AG09309 (cell line): ENCODE results near the gene SLAMF9.

Source experiments
- DNase-seq: peaks from one replicate; pipeline ENCODE4 v3.0.0-alpha.2; 2010; ENCODE audit warnings: low read depth
- H3K4me3 ChIP-seq: 2 replicates; pipeline ENCODE4 v1.5.1; 2011; ENCODE audit warnings: mild to moderate bottlenecking, low read depth, low read length, moderate library complexity; ENCODE audit not compliant: control insufficient read depth
- TF ChIP-seq, protein P1 (sequence below): IDR thresholded peaks from 2 replicates; pipeline ENCODE4 v1.5.1; 2011; ENCODE audit warnings: mild to moderate bottlenecking, low read depth, low read length, inconsistent platforms; ENCODE audit not compliant: insufficient read depth, control insufficient read depth; ENCODE audit errors: missing control alignments

The SLAMF9 gene

DNA sequence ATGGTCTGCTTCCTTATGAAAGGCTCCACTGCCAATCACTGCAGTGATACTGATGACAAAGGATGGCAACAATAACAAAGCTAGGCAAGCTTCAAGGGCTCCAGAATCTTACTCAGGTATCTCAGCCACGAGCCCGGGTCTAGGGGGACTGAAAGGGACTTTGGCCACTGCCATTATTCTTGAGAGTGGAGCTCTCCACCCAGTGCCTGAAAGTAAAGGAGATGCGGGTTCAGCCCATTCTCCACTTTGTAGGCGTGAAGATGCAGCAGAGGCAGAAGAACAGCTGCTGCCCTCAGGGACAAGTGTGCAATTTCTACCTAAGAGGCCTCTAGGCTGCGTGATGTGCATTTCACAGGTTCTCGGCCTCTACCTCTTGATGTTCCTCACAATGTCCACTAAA, 31.4 kb upstream of the SLAMF9 start:
- no peak for DNase-seq
- H3K4me3 ChIP-seq = no peak overlapping the region
- TF ChIP-seq, protein P1, sequence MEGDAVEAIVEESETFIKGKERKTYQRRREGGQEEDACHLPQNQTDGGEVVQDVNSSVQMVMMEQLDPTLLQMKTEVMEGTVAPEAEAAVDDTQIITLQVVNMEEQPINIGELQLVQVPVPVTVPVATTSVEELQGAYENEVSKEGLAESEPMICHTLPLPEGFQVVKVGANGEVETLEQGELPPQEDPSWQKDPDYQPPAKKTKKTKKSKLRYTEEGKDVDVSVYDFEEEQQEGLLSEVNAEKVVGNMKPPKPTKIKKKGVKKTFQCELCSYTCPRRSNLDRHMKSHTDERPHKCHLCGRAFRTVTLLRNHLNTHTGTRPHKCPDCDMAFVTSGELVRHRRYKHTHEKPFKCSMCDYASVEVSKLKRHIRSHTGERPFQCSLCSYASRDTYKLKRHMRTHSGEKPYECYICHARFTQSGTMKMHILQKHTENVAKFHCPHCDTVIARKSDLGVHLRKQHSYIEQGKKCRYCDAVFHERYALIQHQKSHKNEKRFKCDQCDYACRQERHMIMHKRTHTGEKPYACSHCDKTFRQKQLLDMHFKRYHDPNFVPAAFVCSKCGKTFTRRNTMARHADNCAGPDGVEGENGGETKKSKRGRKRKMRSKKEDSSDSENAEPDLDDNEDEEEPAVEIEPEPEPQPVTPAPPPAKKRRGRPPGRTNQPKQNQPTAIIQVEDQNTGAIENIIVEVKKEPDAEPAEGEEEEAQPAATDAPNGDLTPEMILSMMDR = no peak

DNA sequence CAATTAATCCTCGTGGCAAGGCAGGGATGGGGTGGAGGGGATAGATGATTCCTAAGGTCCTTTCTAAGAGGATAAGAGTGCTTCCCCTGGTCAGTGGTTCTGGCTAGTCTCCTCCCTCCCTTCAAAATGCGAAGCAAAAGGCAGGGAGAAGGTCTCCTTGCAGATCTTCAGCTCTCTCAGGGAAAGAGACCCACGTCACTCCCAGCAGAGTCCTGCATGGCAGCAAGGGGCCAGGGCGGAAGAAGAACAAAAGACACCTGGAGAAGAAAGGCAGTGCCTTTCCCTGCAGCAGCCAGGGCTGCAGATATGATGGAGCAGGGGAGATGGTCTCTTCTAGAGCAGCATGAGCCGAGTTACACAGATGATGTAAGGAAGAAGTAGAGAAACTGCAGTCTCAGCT, 29.6 kb upstream of the SLAMF9 start:
- DNase-seq = no peak
- H3K4me3 ChIP-seq = no peak overlapping the region
- TF ChIP-seq, protein P1 = no peak

DNA sequence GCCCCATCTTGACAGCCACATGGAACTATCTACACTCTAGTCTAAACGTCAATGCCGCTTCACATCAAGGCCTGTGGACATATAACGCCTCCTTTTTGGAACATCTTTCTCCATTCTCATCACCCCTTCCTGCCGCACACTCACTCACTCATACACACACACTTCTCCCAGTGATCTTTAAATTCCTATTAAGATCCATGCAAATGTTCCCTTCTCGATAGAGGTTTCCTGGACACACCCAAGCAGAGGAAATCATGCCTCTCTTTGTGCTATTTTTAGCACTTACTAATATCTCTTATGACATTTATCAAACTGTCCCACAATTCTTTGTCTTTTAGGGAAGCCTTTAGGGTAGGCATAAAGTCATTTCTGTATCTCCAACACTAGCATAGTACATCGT, 28.2 kb upstream of the SLAMF9 start:
- H3K4me3 ChIP-seq = no peak overlapping the region
- no peak for DNase-seq
- TF ChIP-seq, protein P1 = no peak

DNA sequence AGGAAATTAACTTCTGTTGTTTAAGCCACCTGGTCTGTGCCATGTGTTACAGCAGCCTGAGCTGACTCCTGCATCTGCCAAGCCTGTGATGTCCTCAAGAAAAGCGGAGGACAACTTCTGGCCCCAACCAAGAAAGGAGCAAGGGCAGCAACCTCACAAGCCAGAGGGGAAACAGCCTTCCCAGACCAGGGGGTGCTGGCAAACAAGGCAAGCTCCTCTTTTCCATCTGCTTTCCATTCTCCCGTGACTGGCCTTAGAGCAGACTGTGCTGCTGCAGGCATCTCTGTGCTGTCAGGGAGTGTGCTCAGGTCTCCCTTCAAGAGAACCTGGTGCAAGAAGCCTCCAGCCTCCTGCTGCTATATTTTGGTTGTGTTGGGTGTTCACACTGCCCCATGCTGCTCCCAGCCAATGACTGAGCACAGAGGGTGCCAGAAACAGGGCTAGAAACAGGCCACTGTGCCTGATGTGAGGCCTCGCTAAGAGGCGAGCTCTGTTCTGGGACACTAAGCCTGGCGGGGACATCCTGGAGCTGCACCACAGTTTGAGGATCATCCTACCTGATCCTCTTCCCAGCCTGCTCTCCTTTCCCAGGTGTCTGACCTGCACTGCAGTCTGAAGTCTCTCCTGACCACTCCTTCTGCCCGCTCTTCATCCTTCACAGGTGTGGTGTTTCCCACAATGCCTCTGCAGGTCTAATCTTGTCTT, 27.5 kb upstream of the SLAMF9 start:
- no peak for DNase-seq
- TF ChIP-seq, protein P1 = no peak
- H3K4me3 ChIP-seq = no peak overlapping the region

- H3K4me3 ChIP-seq = no peak overlapping the region
- DNase-seq = no peak
- TF ChIP-seq, protein P1 = no peak
Measured at GRCh38 chr1:159980786-159981185, 26.7 kb upstream of the SLAMF9 start.

GRCh38 chr1:159980076-159980475, 26.0 kb upstream of the SLAMF9 start:
- TF ChIP-seq, protein P1 = no peak
- no peak overlapping the region for H3K4me3 ChIP-seq
- DNase-seq = no peak
